Esophagus squamous epithelium (tissue), 4 donors: ENCODE results near the gene PSENEN.

Experiments used
- POLR2A ChIP-seq, 4 donors: fragments of 450-650 bp; IDR thresholded peaks; one replicate each; pipeline ENCODE4 v1.6.1; 2017; ENCODE audit warnings: antibody characterized with exemption in 4 of 4, mild to moderate bottlenecking in 4 of 4, moderate library complexity in 3 of 4
- TF ChIP-seq, protein P1 (sequence below), 6 experiments: fragments of 450-650 bp in 4 of 6; fragments of 200-600 bp in 2 of 6; sonication (generic) in 2 of 6; IDR thresholded peaks; one replicate each; pipeline ENCODE4 v1.5.1; 2016 to 2019; ENCODE audit warnings: antibody characterized with exemption in 6 of 6, mild to moderate bottlenecking in 4 of 6, moderate library complexity in 4 of 6

DNA sequence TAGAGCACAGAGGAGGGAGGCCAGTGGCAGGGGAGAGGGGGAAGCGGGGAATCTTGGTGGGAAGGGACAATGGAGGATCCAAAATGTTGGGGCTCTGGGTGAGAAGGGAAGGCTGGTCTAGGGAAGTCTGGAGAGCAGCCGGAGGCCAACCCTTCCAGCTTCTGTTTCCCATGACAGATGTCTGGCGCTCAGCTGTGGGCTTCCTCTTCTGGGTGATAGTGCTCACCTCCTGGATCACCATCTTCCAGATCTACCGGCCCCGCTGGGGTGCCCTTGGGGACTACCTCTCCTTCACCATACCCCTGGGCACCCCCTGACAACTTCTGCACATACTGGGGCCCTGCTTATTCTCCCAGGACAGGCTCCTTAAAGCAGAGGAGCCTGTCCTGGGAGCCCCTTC, 1.1 kb downstream of the PSENEN start:
- TF ChIP-seq, protein P1, sequence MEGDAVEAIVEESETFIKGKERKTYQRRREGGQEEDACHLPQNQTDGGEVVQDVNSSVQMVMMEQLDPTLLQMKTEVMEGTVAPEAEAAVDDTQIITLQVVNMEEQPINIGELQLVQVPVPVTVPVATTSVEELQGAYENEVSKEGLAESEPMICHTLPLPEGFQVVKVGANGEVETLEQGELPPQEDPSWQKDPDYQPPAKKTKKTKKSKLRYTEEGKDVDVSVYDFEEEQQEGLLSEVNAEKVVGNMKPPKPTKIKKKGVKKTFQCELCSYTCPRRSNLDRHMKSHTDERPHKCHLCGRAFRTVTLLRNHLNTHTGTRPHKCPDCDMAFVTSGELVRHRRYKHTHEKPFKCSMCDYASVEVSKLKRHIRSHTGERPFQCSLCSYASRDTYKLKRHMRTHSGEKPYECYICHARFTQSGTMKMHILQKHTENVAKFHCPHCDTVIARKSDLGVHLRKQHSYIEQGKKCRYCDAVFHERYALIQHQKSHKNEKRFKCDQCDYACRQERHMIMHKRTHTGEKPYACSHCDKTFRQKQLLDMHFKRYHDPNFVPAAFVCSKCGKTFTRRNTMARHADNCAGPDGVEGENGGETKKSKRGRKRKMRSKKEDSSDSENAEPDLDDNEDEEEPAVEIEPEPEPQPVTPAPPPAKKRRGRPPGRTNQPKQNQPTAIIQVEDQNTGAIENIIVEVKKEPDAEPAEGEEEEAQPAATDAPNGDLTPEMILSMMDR (IDR thresholded peaks at IDR 0.05) = no peak
- TF ChIP-seq POLR2A (IDR thresholded peaks at IDR 0.05) = no peak
